HG02870 (cell line): ENCODE measurements around the gene SLC44A2.

Experiments used
- ATAC-seq: cut with Tn5 transposase; IDR thresholded peaks from one replicate; pipeline ENCODE4 v1.9.1; 2021; ENCODE audit warnings: mild to moderate bottlenecking, moderate library complexity; ENCODE audit not compliant: unreplicated experiment

The SLC44A2 gene

GRCh38 chr19:10680545-10681135 is 55.3 kb downstream of the SLC44A2 start:
- ATAC-seq = no peak

- ATAC-seq = no peak
These were observed 56.3 kb downstream of the SLC44A2 start for GRCh38 chr19:10681658-10682057.

DNA sequence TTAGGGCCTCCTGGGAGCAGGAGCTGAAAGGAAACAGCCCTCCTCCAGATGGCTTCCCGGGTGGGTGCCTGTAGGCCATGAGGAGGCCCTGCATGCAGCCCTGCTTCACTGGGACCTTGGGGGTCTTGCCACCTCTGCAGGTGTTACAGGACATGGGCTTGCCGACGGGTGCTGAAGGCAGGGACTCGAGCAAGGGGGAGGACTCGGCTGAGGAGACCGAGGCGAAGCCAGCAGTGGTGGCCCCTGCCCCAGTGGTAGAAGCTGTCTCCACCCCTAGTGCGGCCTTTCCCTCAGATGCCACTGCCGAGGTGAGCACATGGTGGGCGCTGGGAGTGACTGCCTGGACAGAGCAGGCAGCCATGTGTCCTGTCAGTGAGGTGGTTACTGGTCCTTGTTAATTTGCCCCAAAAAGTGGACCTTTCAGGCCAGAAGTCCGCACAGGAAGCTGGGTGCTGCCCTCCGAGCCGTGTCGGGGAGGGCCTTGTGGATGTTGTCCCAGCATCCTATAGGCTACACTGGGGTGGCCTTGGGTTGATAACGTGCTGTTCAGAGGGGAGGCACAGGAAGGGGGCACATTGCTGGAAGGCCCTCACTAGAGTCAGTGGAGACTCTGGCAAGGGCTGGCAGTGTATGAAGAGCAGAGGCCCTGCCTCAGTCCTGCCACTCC is 57.2 kb downstream of the SLC44A2 start:
- no peak for ATAC-seq

- ATAC-seq = no peak
These were observed 57.7 kb downstream of the SLC44A2 start for GRCh38 chr19:10683064-10683426.

- no peak for ATAC-seq
These were observed 58.2 kb downstream of the SLC44A2 start for GRCh38 chr19:10683582-10683981.

GRCh38 chr19:10685210-10685609 is 59.9 kb downstream of the SLC44A2 start:
- no peak for ATAC-seq

DNA sequence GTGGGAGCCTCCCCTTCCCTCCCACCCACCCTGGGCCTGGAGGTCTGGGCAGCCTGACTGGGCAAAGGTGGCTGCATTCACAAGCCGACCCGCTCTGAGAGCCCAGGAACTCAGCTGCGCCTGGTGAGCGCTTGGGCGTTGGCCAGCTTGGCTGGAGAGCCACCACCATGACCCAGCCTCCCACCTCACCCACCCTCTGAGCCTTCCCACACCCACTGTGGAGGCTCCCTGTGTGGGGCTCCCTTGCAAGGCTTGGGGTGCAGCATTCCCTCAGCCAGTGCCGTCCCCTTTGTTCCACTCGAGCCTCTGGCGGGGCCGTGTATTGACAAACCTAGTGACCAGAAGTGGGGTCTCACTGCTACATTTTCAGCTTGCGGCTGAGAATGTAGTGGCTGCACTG is 60.8 kb downstream of the SLC44A2 start:
- no peak for ATAC-seq

DNA sequence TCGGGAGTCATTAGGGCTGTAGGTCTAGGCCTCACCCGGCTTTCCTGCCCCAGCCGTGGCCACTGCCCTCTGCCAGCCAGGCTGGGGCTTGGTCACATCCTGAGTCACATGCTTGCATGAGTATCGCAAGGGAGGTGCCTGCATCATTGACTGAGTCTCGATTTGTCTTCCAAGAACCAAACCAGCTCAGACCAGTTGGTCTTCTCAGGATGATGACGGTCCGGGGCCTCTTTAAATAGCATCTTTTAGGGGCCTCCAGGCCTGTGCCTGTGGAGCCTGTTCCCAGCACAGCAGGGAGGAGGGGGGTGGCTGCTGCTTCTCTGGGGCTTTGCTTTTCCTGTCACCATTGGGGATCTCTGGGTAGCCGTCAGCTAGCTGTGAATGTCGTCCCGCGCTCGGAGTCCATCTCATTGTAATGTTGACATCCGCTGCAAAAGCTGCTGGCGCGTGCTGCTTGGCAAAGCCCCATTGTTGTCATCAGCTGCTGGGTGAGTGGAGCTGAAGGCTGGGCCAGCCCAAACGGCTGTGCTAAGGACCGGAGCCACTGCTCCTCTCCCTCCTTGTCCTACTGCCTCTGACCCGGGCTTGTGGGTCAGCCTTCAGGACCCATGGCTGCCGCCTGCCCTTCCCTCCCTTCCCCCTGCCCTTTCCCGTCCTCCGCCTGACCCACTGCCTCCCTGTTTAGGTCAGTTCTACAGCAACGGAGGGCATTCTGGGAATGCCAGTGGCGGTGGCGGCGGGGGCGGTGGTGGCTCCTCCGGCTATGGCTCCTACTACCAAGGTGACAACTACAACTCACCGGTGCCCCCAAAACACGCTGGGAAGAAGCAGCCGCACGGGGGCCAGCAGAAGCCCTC is 61.5 kb downstream of the SLC44A2 start:
- ATAC-seq = no peak

GRCh38 chr19:10687518-10688288 is 62.4 kb downstream of the SLC44A2 start:
- no peak for ATAC-seq

DNA sequence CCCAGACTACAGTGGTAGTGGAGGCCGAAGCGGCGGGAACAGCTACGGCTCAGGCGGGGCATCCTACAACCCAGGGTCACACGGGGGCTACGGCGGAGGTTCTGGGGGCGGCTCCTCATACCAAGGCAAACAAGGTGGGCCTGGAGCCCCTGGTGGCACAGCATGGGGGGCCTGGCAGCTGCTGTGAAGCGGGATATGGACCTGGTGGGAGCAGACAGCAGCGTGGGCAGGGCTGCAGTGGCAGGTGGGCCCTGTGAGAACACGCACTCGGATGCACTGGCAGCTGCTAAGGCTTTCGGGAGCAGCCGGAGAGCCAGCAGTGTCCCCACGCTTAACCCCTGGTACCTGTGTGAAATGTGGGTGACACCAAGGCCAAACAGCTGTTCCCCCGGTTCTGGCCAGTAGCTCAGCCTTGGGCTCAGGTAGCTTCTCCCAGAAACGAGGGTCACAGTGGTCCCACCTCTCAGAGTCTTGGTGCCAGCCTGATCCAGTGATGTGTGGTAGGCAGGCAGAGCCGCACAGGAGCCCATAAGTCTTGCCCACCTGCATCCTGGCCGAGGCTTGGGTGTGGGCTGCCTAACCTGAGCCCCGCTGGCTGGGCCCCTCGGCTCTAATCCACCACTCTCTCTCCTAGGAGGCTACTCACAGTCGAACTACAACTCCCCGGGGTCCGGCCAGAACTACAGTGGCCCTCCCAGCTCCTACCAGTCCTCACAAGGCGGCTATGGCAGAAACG is 63.4 kb downstream of the SLC44A2 start:
- ATAC-seq = no peak

DNA sequence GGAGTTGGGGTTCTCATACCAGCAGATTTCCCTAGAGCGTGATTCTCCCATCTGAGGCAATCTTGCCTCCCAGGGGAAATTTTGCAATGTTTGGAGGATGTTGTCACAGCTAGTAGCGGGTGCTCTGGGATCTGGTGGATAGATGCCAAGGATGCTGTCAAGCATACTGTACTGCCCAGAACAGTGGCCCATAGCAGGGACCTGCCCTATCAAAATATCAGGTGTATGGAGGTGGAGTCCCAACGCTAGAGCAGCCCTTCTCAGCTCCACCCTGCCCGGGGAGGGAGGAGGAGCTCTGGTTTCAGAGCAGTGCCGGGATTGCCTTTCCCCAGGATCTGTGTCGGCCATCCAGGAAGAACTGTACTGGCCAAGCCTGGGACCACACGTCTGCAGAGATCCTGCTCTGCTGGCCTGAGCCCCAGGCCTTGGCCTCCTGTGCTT is 65.0 kb downstream of the SLC44A2 start:
- ATAC-seq = no peak

- no peak for ATAC-seq
These were observed 66.0 kb downstream of the SLC44A2 start for GRCh38 chr19:10691178-10691881.

- ATAC-seq = no peak
These were observed 66.5 kb downstream of the SLC44A2 start for GRCh38 chr19:10691883-10692282.

- ATAC-seq = no peak
These were observed 67.4 kb downstream of the SLC44A2 start for GRCh38 chr19:10692673-10693264.
